Bronchial epithelial cell (primary cell): ENCODE data around the gene SPOCD1. TPM values are rescaled to one million over a fixed set of nuclear protein-coding genes. Genes with fewer than 3 reads are reported as not detected.

ENCODE experiments used
- DNase-seq: peaks from one replicate; pipeline ENCODE4 v3.0.0-alpha.2; 2010; ENCODE audit warnings: low read depth
- FAIRE-seq: peaks from 2 replicates; lab custom pipeline; 2011; peaks lifted over from hg19 to GRCh38; lab: Jason Lieb, UNC
- H3K27me3 ChIP-seq: 2 replicates; pipeline ENCODE4 v1.5.1; 2011; ENCODE audit warnings: low read length; ENCODE audit not compliant: control insufficient read depth, insufficient read depth
- H3K36me3 ChIP-seq: 2 replicates; pipeline ENCODE4 v1.5.1; 2011; ENCODE audit warnings: low read length; ENCODE audit not compliant: control insufficient read depth, insufficient read depth
- H3K4me3 ChIP-seq: 2 replicates; pipeline ENCODE4 v1.5.1; 2011; ENCODE audit warnings: mild to moderate bottlenecking, low read depth, low read length, control low read depth
- CTCF ChIP-seq: IDR thresholded peaks from 2 replicates; pipeline ENCODE4 v1.5.1; 2011; ENCODE audit warnings: mild to moderate bottlenecking, moderate library complexity, low read length, control low read depth, inconsistent platforms; ENCODE audit not compliant: insufficient read depth, severe bottlenecking
- total RNA-seq: library from RNA; depleted of rRNA; stranded (reverse); fragments of >200 nt; gene quantifications from 2 replicates; pipeline ENCODE4 v1.2.1, GENCODE V29; 2014

Gene SPOCD1
- 1.1 and 4.9 TPM in 2 replicates for total RNA-seq

- H3K4me3 ChIP-seq = peak within 1 kb of the TSS; percentile 17
These were observed at the start of gene SPOCD1 for GRCh38 chr1:31815752-31816500. Gene SPOCD1 (minus strand): TSS chr1:31816022. CDS start chr1:31815333, 689 bp downstream.

GRCh38 chr1:31862071-31862470 is 46.2 kb upstream of the SPOCD1 start:
- no peak for TF ChIP-seq CTCF
- DNase-seq (no peak), FAIRE-seq (no peak)

More at GRCh38 chr1:31815752-31816500, at the start of gene SPOCD1:
- DNase-seq = peak; percentile 77
- Histone ChIP-seq H3K36me3 (no peaks in the 10 kb centered on the region), H3K27me3 (no peaks in the 10 kb centered on the region)
- TF ChIP-seq CTCF = peak; percentile 96
- FAIRE-seq = no peak

GRCh38 chr1:31861346-31861745 is 45.5 kb upstream of the SPOCD1 start:
- no peak for DNase-seq
- no peak for TF ChIP-seq CTCF
- no peaks in the 10 kb centered on the region for H3K36me3 ChIP-seq
- H3K4me3 ChIP-seq = no peak overlapping the region
- FAIRE-seq = no peak
- H3K27me3 ChIP-seq = no peaks in the 10 kb centered on the region

More at GRCh38 chr1:31862071-31862470, 46.2 kb upstream of the SPOCD1 start:
- Histone ChIP-seq H3K27me3 (no peaks in the 10 kb centered on the region), H3K36me3 (no peaks in the 10 kb centered on the region), H3K4me3 (no peak overlapping the region)

- FAIRE-seq (no peak), DNase-seq (no peak)
- Histone ChIP-seq H3K36me3 (no peaks in the 10 kb centered on the region), H3K27me3 (no peaks in the 10 kb centered on the region), H3K4me3 (no peak overlapping the region)
- no peak for TF ChIP-seq CTCF
These were observed 44.8 kb upstream of the SPOCD1 start for GRCh38 chr1:31860581-31860980.

GRCh38 chr1:31859719-31860118 is 43.9 kb upstream of the SPOCD1 start:
- Histone ChIP-seq H3K4me3 (no peak overlapping the region), H3K27me3 (no peaks in the 10 kb centered on the region), H3K36me3 (no peaks in the 10 kb centered on the region)
- DNase-seq (no peak), FAIRE-seq (peak; percentile 88)
- TF ChIP-seq CTCF = no peak
